ENCODE results near the gene CHN1. TPM values are rescaled to one million over a fixed set of nuclear protein-coding genes. Genes with fewer than 3 reads are reported as not detected.
A peak's percentile ranks its signal among the peaks of the same experiment; 100 is the strongest.

CHN1 gene
- total RNA-seq, 1 donor from 2014 or later, result 32.7 TPM

- no peaks in the 10 kb centered on the region for H3K27me3 Mint-ChIP-seq (ENCODE audit: low read depth)
- H3K4me1 Mint-ChIP-seq, result peaks cover 29% of the 10 kb centered on the region
- no peak for DNase-seq (ENCODE audit: low spot score in 2 of 2, unreplicated experiment in 2 of 2)
Measured at GRCh38 chr2:174974131-174974530, 31.1 kb downstream of the CHN1 start.

GRCh38 chr2:174972924-174973323, 32.3 kb downstream of the CHN1 start:
- H3K27ac Mint-ChIP-seq, result no peak overlapping the region
- no peak for TF ChIP-seq CTCF (IDR thresholded peaks at IDR 0.05; ENCODE audit: unreplicated experiment)
- no peak overlapping the region for H3K4me3 Mint-ChIP-seq
- peaks cover 36% of the 10 kb centered on the region for H3K4me1 Mint-ChIP-seq
- no peak for DNase-seq (ENCODE audit: low spot score in 2 of 2, unreplicated experiment in 2 of 2)
- peaks cover 9% of the 10 kb centered on the region for H3K36me3 Mint-ChIP-seq
- H3K9me3 Mint-ChIP-seq, result peaks cover 5% of the 10 kb centered on the region
- H3K27me3 Mint-ChIP-seq (ENCODE audit: low read depth), result no peaks in the 10 kb centered on the region

More at GRCh38 chr2:174974131-174974530, 31.1 kb downstream of the CHN1 start:
- H3K4me3 Mint-ChIP-seq, result no peak overlapping the region
- H3K36me3 Mint-ChIP-seq, result peaks cover 9% of the 10 kb centered on the region
- H3K27ac Mint-ChIP-seq, result no peak overlapping the region
- peaks cover 5% of the 10 kb centered on the region for H3K9me3 Mint-ChIP-seq
- no peak for TF ChIP-seq CTCF (IDR thresholded peaks at IDR 0.05; ENCODE audit: unreplicated experiment)

- peaks cover 40% of the 10 kb centered on the region for H3K4me1 Mint-ChIP-seq
- no peaks in the 10 kb centered on the region for H3K27me3 Mint-ChIP-seq (ENCODE audit: low read depth)
- no peak for TF ChIP-seq CTCF (IDR thresholded peaks at IDR 0.05; ENCODE audit: unreplicated experiment)
- no peak overlapping the region for H3K4me3 Mint-ChIP-seq
- H3K27ac Mint-ChIP-seq, result peak overlapping the region; percentile 0
- no peak for DNase-seq (ENCODE audit: low spot score in 2 of 2, unreplicated experiment in 2 of 2)
- peaks cover 9% of the 10 kb centered on the region for H3K36me3 Mint-ChIP-seq
- H3K9me3 Mint-ChIP-seq, result peaks cover 5% of the 10 kb centered on the region
Measured at GRCh38 chr2:174971868-174972781, 33.1 kb downstream of the CHN1 start.

- peaks cover 50% of the 10 kb centered on the region for H3K4me1 Mint-ChIP-seq
- TF ChIP-seq CTCF (IDR thresholded peaks at IDR 0.05; ENCODE audit: unreplicated experiment), result no peak
Measured at GRCh38 chr2:174970092-174970491, 35.1 kb downstream of the CHN1 start.

GRCh38 chr2:174969091-174969734, 36.0 kb downstream of the CHN1 start:
- Mint-ChIP-seq H3K27me3 (ENCODE audit: low read depth) (no peaks in the 10 kb centered on the region), H3K9me3 (peaks cover 5% of the 10 kb centered on the region), H3K36me3 (peaks cover 9% of the 10 kb centered on the region), H3K27ac (peak overlapping the region; percentile 5), H3K4me3 (no peak overlapping the region), H3K4me1 (peaks cover 51% of the 10 kb centered on the region)
- no peak for TF ChIP-seq CTCF (IDR thresholded peaks at IDR 0.05; ENCODE audit: unreplicated experiment)
- DNase-seq (ENCODE audit: low spot score in 2 of 2, unreplicated experiment in 2 of 2), result no peak

More at GRCh38 chr2:174970092-174970491, 35.1 kb downstream of the CHN1 start:
- no peak overlapping the region for H3K4me3 Mint-ChIP-seq
- no peaks in the 10 kb centered on the region for H3K27me3 Mint-ChIP-seq (ENCODE audit: low read depth)
- H3K9me3 Mint-ChIP-seq, result peaks cover 5% of the 10 kb centered on the region
- DNase-seq (ENCODE audit: low spot score in 2 of 2, unreplicated experiment in 2 of 2), result no peak
- peaks cover 9% of the 10 kb centered on the region for H3K36me3 Mint-ChIP-seq
- H3K27ac Mint-ChIP-seq, result no peak overlapping the region
